ENCODE measurements around the gene MRM2. TPM values are rescaled to one million over a fixed set of nuclear protein-coding genes. Genes with fewer than 3 reads are reported as not detected.

The MRM2 gene
- total and polyA plus RNA-seq, 4 donors = 9.7 to 14.9 (median 11.8) TPM

- TF ChIP-seq, protein P1, sequence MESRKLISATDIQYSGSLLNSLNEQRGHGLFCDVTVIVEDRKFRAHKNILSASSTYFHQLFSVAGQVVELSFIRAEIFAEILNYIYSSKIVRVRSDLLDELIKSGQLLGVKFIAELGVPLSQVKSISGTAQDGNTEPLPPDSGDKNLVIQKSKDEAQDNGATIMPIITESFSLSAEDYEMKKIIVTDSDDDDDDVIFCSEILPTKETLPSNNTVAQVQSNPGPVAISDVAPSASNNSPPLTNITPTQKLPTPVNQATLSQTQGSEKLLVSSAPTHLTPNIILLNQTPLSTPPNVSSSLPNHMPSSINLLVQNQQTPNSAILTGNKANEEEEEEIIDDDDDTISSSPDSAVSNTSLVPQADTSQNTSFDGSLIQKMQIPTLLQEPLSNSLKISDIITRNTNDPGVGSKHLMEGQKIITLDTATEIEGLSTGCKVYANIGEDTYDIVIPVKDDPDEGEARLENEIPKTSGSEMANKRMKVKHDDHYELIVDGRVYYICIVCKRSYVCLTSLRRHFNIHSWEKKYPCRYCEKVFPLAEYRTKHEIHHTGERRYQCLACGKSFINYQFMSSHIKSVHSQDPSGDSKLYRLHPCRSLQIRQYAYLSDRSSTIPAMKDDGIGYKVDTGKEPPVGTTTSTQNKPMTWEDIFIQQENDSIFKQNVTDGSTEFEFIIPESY (IDR thresholded peaks at IDR 0.05) = no peak
- TF ChIP-seq FOXA1 (IDR thresholded peaks at IDR 0.05) = no peak
- no peak for TF ChIP-seq NR2F2 (IDR thresholded peaks at IDR 0.05)
- no peak for TF ChIP-seq SP1 (IDR thresholded peaks at IDR 0.05)
Measured at GRCh38 chr7:2214636-2215035, 27.4 kb downstream of the MRM2 start (continued).

DNA sequence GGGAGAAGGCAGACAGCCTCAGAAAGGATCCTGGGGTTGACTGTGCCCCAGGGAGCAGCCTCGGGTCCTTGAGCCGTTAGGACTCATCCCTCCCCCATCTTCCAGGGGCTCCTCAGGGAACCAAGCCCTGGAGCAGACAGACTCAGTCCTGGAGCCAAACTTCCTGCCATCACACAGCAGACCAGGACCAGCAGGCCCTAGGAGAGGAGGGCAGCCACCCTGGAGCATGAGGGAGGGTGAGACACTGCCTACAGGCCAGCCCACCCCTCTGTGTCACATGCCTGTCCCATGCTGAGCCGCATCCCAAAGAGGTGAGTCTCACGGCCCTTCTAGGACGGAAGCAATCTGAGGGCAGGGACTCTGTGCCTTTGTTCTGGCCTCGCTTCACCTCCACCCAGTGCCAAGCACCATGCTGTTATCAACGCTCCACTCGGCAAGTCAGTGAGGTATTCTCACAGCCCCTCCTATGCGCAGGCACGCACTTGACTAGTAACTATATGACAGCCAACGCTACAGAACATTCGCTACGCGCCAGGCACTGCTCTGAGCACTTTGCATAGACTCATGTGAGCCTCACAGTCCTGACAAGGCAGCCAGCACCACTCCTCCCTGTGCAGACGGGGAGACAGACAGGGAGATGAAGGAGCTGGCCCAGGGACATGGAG is 28.3 kb downstream of the MRM2 start:
- peaks cover 6 to 61% (median 29%) of the 10 kb centered on the region in 4 donors for H3K36me3 ChIP-seq (ENCODE audit: control insufficient read depth in 4 of 4, insufficient read depth in 3 of 4, low read depth in 1 of 4, low read length in 3 of 4)
- H3K9me3 ChIP-seq (ENCODE audit: control insufficient read depth in 4 of 4, low read length in 3 of 4) = no peaks in the 10 kb centered on the region
- H3K4me1 ChIP-seq (ENCODE audit: control insufficient read depth in 4 of 4, insufficient read depth in 4 of 4, low read length in 3 of 4) = no peaks in the 10 kb centered on the region
- DNase-seq (ENCODE audit: low spot score) = no peak
- no peak overlapping the region for H3K4me3 ChIP-seq (ENCODE audit: low read depth in 1 of 3, low read length in 3 of 3)
- no peak overlapping the region for H3K9ac ChIP-seq (ENCODE audit: low read depth in 1 of 2, low read length in 2 of 2)
- WGBS = 96% methylated on average over 15 of the region's 15 CpGs
- no peak overlapping the region for H3K27ac ChIP-seq (ENCODE audit: low read depth in 1 of 2, low read length in 2 of 2)
- TF ChIP-seq NR2F2 (IDR thresholded peaks at IDR 0.05) = no peak
- no peak for TF ChIP-seq EGR1 (IDR thresholded peaks at IDR 0.05; ENCODE audit: low read depth in 2 of 2)
- no peak for TF ChIP-seq GABPA (IDR thresholded peaks at IDR 0.05 in 1 of 2, conservative IDR thresholded peaks at IDR 0.05 in 1 of 2)
- TF ChIP-seq YY1 (IDR thresholded peaks at IDR 0.05) = no peak
- TF ChIP-seq, protein P2, sequence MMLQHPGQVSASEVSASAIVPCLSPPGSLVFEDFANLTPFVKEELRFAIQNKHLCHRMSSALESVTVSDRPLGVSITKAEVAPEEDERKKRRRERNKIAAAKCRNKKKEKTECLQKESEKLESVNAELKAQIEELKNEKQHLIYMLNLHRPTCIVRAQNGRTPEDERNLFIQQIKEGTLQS (IDR thresholded peaks at IDR 0.05) = no peak
- no peak for TF ChIP-seq RXRA (IDR thresholded peaks at IDR 0.05)
- no peak for TF ChIP-seq MAX (IDR thresholded peaks at IDR 0.05)
- TF ChIP-seq HNF4G (IDR thresholded peaks at IDR 0.05) = no peak
- no peak for TF ChIP-seq FOXA2 (IDR thresholded peaks at IDR 0.05)
- no peak for TF ChIP-seq REST (IDR thresholded peaks at IDR 0.05)
- TF ChIP-seq, protein P1 (IDR thresholded peaks at IDR 0.05) = no peak
- TF ChIP-seq FOXA1 (IDR thresholded peaks at IDR 0.05) = no peak
- no peak for TF ChIP-seq SP1 (IDR thresholded peaks at IDR 0.05)
- no peak for TF ChIP-seq TAF1 (conservative IDR thresholded peaks at IDR 0.05)
- no peak for TF ChIP-seq CTCF (IDR thresholded peaks at IDR 0.05; ENCODE audit: low read depth, low read length, missing input control)
- no peak for TF ChIP-seq JUND (IDR thresholded peaks at IDR 0.05)
- H3K27me3 ChIP-seq (ENCODE audit: control insufficient read depth in 4 of 4, insufficient read depth in 4 of 4, low read length in 3 of 4) = no peaks in the 10 kb centered on the region
